ENCODE measurements around the gene SMOC2.

- TF ChIP-seq CTCF (optimal IDR thresholded peaks at IDR 0.05 in 1 of 3, IDR thresholded peaks at IDR 0.05 in 1 of 3, conservative IDR thresholded peaks at IDR 0.05 in 1 of 3; ENCODE audit: extremely low read depth in 1 of 3, insufficient read depth in 2 of 3, low read length in 3 of 3) (no peak), EZH2 (IDR thresholded peaks at IDR 0.05; ENCODE audit: low read length) (no peak)
Observed at GRCh38 chr6:168583126-168583525, 142.1 kb downstream of the SMOC2 start.
